Astrocyte of the cerebellum (primary cell): ENCODE results near the gene SHISA9.
A peak's percentile ranks its signal among the peaks of the same experiment; 100 is the strongest.

ENCODE experiments used
- DNase-seq: peaks from one replicate; pipeline ENCODE4 v3.0.0-alpha.2; 2011; ENCODE audit warnings: low read depth
- H3K4me3 ChIP-seq: 2 replicates; pipeline ENCODE4 v1.5.1; 2011; ENCODE audit warnings: mild to moderate bottlenecking, low read depth, low read length, moderate library complexity
- in situ Hi-C: cut with HindIII; loops from 2 replicates; pipeline ENCODE4 v1.10.0; 2017; ENCODE audit warnings: low sequenced_read_pairs
- TF ChIP-seq, protein P1 (sequence below): IDR thresholded peaks from 2 replicates; pipeline ENCODE4 v1.5.1; 2012; ENCODE audit warnings: low read length, low read depth, moderate library complexity, mild to moderate bottlenecking; ENCODE audit errors: missing control alignments

The SHISA9 gene

DNA sequence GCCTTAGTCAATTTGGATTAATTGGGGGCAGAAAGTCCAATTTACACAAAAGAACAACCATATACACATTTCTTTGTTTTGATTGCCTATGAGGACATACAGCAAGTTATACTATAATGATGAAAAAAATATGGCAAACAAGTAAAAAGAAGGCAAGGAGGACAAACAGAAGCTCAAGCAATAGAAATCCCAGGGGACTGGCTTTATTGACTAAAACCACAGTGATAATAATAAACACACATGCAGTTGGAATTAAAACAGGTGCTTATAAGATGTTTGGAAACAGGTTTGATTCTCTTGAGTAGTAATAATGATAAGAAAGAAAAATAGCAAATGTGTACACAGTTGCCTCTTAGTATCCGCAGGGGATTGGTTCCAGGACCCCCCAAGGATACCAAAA lies 176.4 kb downstream of the SHISA9 start:
- DNase-seq, result no peak
- TF ChIP-seq, protein P1, sequence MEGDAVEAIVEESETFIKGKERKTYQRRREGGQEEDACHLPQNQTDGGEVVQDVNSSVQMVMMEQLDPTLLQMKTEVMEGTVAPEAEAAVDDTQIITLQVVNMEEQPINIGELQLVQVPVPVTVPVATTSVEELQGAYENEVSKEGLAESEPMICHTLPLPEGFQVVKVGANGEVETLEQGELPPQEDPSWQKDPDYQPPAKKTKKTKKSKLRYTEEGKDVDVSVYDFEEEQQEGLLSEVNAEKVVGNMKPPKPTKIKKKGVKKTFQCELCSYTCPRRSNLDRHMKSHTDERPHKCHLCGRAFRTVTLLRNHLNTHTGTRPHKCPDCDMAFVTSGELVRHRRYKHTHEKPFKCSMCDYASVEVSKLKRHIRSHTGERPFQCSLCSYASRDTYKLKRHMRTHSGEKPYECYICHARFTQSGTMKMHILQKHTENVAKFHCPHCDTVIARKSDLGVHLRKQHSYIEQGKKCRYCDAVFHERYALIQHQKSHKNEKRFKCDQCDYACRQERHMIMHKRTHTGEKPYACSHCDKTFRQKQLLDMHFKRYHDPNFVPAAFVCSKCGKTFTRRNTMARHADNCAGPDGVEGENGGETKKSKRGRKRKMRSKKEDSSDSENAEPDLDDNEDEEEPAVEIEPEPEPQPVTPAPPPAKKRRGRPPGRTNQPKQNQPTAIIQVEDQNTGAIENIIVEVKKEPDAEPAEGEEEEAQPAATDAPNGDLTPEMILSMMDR, result no peak
- in situ Hi-C loops, result no loop called here
- no peak overlapping the region for H3K4me3 ChIP-seq

DNA sequence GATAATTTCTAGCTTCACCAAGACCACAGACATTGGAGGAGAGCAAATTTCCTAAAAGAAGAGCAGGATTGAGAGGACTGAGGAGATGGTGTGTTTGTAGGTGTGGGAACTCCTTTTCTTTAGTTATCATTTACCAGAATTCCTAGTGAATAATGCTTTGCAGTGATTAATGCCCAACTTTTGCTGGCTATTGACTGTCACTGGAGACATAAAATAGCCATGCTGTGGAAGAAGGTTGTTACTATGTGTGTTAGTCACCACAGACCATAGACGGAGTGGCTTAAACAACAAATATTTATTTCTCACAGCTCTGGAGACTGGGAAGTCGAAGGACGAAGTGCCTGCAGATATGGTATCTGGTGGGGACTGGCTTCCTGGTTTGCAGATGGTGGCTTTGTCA lies 179.1 kb downstream of the SHISA9 start:
- DNase-seq, result no peak
- TF ChIP-seq, protein P1, result no peak
- H3K4me3 ChIP-seq, result no peak overlapping the region
- in situ Hi-C loops, result no loop called here

DNA sequence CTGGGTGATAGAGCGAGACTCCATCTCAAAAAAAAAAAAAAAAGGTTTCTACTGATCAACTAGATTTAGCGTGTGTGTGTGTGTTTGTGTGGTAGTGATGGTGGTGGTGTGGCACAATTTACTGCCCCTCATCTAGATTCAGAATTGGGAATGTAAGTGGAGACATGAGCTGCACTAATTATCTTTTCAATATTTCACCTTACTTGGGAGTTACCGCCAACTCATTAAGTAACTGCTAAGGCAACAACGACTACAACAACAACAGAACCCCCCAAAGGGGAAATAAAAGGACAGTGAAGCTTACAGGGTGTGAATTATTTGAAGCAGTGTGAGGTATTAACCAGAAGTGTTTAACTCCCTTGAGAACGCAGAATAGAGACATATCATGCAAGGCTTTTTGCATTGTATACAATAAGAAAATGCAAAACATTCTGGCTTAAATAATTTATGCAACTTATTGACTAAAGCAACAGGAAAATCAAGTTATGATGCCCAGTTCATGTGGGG lies 180.5 kb downstream of the SHISA9 start:
- H3K4me3 ChIP-seq, result no peak overlapping the region
- TF ChIP-seq, protein P1, result no peak
- in situ Hi-C loops, result no loop called here
- DNase-seq, result no peak

DNA sequence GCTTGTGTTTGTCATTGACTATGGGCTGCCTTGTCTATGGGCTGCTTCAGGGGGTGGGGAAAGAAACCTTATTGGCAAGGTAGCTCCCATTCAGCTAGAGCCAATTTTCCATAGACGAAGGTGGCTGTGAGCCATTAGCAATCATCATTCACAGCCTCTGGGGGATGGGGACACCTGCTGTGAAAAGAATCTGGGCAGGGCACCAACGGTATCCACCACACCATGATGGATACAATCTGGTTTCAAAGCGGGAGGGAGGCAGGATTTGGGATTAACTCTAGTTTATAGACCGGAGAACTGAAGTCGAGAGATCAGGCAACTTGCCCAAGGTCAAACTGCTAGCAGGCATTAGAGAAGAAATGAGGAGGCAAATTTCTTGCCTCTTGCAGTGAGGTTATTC lies 182.3 kb downstream of the SHISA9 start:
- TF ChIP-seq, protein P1, result no peak
- in situ Hi-C loops, result no loop called here
- H3K4me3 ChIP-seq, result no peak overlapping the region
- peak; percentile 5 for DNase-seq

DNA sequence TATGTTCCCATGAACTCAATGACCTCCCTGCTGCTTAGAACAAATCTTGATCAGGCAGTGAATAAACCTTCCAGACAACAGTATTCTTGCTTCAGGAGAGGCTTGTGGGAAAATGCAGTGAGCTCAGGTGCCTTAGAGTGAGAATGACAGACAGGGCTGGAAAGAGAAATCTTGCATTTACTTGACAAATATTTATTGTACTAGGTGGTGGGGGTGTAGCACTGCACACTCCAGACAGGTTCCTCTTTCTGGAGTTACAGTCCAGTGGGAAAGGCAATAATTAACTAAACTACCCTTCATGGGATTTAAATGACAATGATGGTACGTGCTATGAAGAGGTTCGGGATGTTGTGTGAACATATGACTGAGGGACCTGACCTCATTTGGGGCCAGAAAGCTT lies 182.9 kb downstream of the SHISA9 start:
- TF ChIP-seq, protein P1, result no peak
- H3K4me3 ChIP-seq, result no peak overlapping the region
- in situ Hi-C loops, result no loop called here
- DNase-seq, result no peak

DNA sequence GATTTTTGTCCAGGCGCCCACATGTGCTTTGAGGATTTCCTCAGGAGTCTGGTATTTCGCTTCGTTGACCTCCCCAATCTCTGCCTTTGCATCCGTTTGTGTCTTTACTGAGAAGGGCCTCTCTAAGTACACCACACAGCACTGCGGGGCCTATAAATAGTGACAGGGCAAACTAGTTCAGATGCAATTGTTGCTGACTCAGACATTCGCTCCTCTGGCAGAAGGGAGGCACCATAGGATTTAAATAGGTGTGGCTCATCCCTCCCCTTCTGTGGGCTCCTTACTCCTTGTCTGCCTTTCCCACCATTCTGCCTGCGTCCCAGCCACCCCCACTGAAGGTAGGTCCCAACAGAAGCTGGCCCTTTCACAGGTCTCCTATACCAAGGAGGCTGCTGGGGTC lies 192.3 kb downstream of the SHISA9 start:
- in situ Hi-C loops, result no loop called here
- TF ChIP-seq, protein P1, result no peak
- no peak for DNase-seq
- no peak overlapping the region for H3K4me3 ChIP-seq

DNA sequence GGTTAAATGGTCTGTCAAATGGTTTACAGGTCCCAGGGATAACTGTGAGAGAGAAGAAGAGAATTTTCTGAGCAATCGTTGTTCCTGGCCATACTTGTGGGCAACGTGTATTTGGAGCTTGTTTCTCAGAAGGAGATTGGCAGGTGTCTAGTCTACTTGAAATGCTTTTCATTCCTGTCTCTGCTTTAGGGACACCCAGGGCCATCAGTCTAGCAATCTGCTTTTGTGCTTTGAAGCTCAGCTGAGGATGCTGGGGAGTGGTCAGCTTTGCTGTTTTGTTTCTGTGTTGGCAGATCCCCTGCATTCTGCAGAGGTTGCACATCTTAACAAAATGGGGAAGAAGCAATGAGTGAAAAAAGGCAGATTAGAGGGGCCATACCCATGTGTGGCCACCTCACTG lies 193.7 kb downstream of the SHISA9 start:
- no peak overlapping the region for H3K4me3 ChIP-seq
- TF ChIP-seq, protein P1, result no peak
- in situ Hi-C loops, result no loop called here
- DNase-seq, result no peak
